WTC11 (cell line): ENCODE data around the gene NPFFR1.

Source experiments
- ATF3 ChIP-seq: sonication (generic); formaldehyde crosslinking; conservative IDR thresholded peaks from 2 replicates; pipeline ENCODE4 v1.8.1; 2022; ENCODE audit warnings: mild to moderate bottlenecking, missing genetic modification reagents
- E2F4 ChIP-seq: sonication (generic); formaldehyde crosslinking; IDR thresholded peaks from 2 replicates; pipeline ENCODE4 v1.8.1; 2022; ENCODE audit warnings: low read depth, mild to moderate bottlenecking, moderate library complexity, missing genetic modification reagents, borderline replicate concordance
- ESRRA ChIP-seq: sonication (generic); formaldehyde crosslinking; IDR thresholded peaks from 2 replicates; pipeline ENCODE4 v1.8.1; 2022; ENCODE audit warnings: mild to moderate bottlenecking, missing genetic modification reagents, borderline replicate concordance
- FOXJ3 ChIP-seq: sonication (generic); formaldehyde crosslinking; IDR thresholded peaks from 2 replicates; pipeline ENCODE4 v1.9.0; 2021; ENCODE audit warnings: missing genetic modification reagents, mild to moderate bottlenecking, borderline replicate concordance
- FOXP1 ChIP-seq: sonication (generic); formaldehyde crosslinking; IDR thresholded peaks from 2 replicates; pipeline ENCODE4 v1.8.0; 2022; ENCODE audit warnings: missing genetic modification reagents, mild to moderate bottlenecking, moderate library complexity, borderline replicate concordance
- SP1 ChIP-seq: sonication (generic); formaldehyde crosslinking; conservative IDR thresholded peaks from 2 replicates; pipeline ENCODE4 v1.8.1; 2022; ENCODE audit warnings: missing genetic modification reagents
- TEAD4 ChIP-seq: sonication (generic); formaldehyde crosslinking; IDR thresholded peaks from 2 replicates; pipeline ENCODE4 v1.8.0; 2022; ENCODE audit warnings: mild to moderate bottlenecking, missing genetic modification reagents
- ZNF138 ChIP-seq: sonication (generic); formaldehyde crosslinking; conservative IDR thresholded peaks from 2 replicates; pipeline ENCODE4 v1.8.1; 2022; ENCODE audit warnings: mild to moderate bottlenecking, moderate library complexity, missing genetic modification reagents
- TF ChIP-seq, protein P1 (sequence below): fragments of 200-600 bp; IDR thresholded peaks from 2 replicates; pipeline ENCODE4 v1.8.0; 2022; ENCODE audit warnings: antibody characterized with exemption
- TF ChIP-seq, protein P2 (sequence below): fragments of 250-450 bp; sonication (Bioruptor Pico); IDR thresholded peaks from 2 replicates; pipeline ENCODE4 v1.9.0; 2021; ENCODE audit warnings: mild to moderate bottlenecking
- TF ChIP-seq, protein P3 (sequence below): sonication (generic); formaldehyde crosslinking; IDR thresholded peaks from 2 replicates; pipeline ENCODE4 v1.8.1; 2022; ENCODE audit warnings: low read depth, missing genetic modification reagents, borderline replicate concordance

GRCh38 chr10:70280099-70280498, 3.7 kb downstream of the NPFFR1 start:
- TF ChIP-seq, protein P1, sequence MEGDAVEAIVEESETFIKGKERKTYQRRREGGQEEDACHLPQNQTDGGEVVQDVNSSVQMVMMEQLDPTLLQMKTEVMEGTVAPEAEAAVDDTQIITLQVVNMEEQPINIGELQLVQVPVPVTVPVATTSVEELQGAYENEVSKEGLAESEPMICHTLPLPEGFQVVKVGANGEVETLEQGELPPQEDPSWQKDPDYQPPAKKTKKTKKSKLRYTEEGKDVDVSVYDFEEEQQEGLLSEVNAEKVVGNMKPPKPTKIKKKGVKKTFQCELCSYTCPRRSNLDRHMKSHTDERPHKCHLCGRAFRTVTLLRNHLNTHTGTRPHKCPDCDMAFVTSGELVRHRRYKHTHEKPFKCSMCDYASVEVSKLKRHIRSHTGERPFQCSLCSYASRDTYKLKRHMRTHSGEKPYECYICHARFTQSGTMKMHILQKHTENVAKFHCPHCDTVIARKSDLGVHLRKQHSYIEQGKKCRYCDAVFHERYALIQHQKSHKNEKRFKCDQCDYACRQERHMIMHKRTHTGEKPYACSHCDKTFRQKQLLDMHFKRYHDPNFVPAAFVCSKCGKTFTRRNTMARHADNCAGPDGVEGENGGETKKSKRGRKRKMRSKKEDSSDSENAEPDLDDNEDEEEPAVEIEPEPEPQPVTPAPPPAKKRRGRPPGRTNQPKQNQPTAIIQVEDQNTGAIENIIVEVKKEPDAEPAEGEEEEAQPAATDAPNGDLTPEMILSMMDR, result no peak
- no peak for TF ChIP-seq SP1 (CRISPR knock-in tag)
- no peak for TF ChIP-seq ESRRA (CRISPR knock-in tag)
- TF ChIP-seq, protein P2, sequence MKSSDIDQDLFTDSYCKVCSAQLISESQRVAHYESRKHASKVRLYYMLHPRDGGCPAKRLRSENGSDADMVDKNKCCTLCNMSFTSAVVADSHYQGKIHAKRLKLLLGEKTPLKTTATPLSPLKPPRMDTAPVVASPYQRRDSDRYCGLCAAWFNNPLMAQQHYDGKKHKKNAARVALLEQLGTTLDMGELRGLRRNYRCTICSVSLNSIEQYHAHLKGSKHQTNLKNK (CRISPR knock-in tag), result no peak
- TF ChIP-seq TEAD4 (CRISPR knock-in tag), result no peak
- TF ChIP-seq FOXJ3, result no peak
- TF ChIP-seq E2F4 (CRISPR knock-in tag), result no peak
- no peak for TF ChIP-seq ZNF138 (CRISPR knock-in tag)
- TF ChIP-seq, protein P3, sequence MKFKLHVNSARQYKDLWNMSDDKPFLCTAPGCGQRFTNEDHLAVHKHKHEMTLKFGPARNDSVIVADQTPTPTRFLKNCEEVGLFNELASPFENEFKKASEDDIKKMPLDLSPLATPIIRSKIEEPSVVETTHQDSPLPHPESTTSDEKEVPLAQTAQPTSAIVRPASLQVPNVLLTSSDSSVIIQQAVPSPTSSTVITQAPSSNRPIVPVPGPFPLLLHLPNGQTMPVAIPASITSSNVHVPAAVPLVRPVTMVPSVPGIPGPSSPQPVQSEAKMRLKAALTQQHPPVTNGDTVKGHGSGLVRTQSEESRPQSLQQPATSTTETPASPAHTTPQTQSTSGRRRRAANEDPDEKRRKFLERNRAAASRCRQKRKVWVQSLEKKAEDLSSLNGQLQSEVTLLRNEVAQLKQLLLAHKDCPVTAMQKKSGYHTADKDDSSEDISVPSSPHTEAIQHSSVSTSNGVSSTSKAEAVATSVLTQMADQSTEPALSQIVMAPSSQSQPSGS (CRISPR knock-in tag), result no peak
- TF ChIP-seq ATF3, result no peak
- no peak for TF ChIP-seq FOXP1 (CRISPR knock-in tag)
